ENCODE data around the gene PRDM10. TPM values are rescaled to one million over a fixed set of nuclear protein-coding genes. Genes with fewer than 3 reads are reported as not detected.

The PRDM10 gene
- total RNA-seq, 4 donors from 2014 or later, result 6.6 to 12.0 (median 7.4) TPM

GRCh38 chr11:129866311-129866710 is 136.3 kb downstream of the PRDM10 start:
- ATAC-seq, result no peak

GRCh38 chr11:129865701-129866100 is 136.9 kb downstream of the PRDM10 start:
- Histone ChIP-seq H3K27ac (no peak overlapping the region), H3K4me1 (peaks cover 0 to 12% (median 0%) of the 10 kb centered on the region in 3 donors), H3K9me3 (no peaks in the 10 kb centered on the region), H3K27me3 (no peaks in the 10 kb centered on the region), H3K4me3 (no peak overlapping the region), H3K36me3 (peaks cover 0 to 89% of the 10 kb centered on the region in 2 donors)
- WGBS, 2 donors (ENCODE audit: low coverage in 1 of 2), result 80% methylated on average over 1 of the region's 4 CpGs; no CpG with 5 or more reads in 1 of the 2 donors
- TF ChIP-seq POLR2A (IDR thresholded peaks at IDR 0.05), result no peak
- no peak for TF ChIP-seq CTCF (IDR thresholded peaks at IDR 0.05)
- TF ChIP-seq POLR2AphosphoS5 (IDR thresholded peaks at IDR 0.05), result no peak
- TF ChIP-seq EP300 (IDR thresholded peaks at IDR 0.05), result no peak
- no peak for ATAC-seq

More at GRCh38 chr11:129866311-129866710, 136.3 kb downstream of the PRDM10 start:
- H3K4me3 ChIP-seq, result no peak overlapping the region
- WGBS, 2 donors (ENCODE audit: low coverage in 1 of 2), result 76 to 86% methylated on average over 3 of the region's 3 CpGs
- H3K36me3 ChIP-seq, result peaks cover 0 to 89% of the 10 kb centered on the region in 2 donors
- H3K9me3 ChIP-seq, result no peaks in the 10 kb centered on the region
- TF ChIP-seq POLR2A (IDR thresholded peaks at IDR 0.05) (no peak), EP300 (IDR thresholded peaks at IDR 0.05) (no peak), POLR2AphosphoS5 (IDR thresholded peaks at IDR 0.05) (no peak), CTCF (IDR thresholded peaks at IDR 0.05) (no peak)
- peaks cover 0 to 11% (median 0%) of the 10 kb centered on the region in 3 donors for H3K4me1 ChIP-seq
- no peak overlapping the region for H3K27ac ChIP-seq
- no peaks in the 10 kb centered on the region for H3K27me3 ChIP-seq

GRCh38 chr11:129864811-129865210 is 137.8 kb downstream of the PRDM10 start:
- WGBS, 2 donors (ENCODE audit: low coverage in 1 of 2), result 94% methylated on average over 2 of the region's 5 CpGs; no CpG with 5 or more reads in 1 of the 2 donors
- Histone ChIP-seq H3K36me3 (peaks cover 0 to 89% of the 10 kb centered on the region in 2 donors), H3K27ac (no peak overlapping the region), H3K4me3 (no peak overlapping the region), H3K4me1 (peaks cover 0 to 12% (median 0%) of the 10 kb centered on the region in 3 donors), H3K27me3 (no peaks in the 10 kb centered on the region), H3K9me3 (no peaks in the 10 kb centered on the region)
- no peak for TF ChIP-seq POLR2AphosphoS5 (IDR thresholded peaks at IDR 0.05)
- TF ChIP-seq EP300 (IDR thresholded peaks at IDR 0.05), result no peak
- TF ChIP-seq POLR2A (IDR thresholded peaks at IDR 0.05), result no peak
- no peak for TF ChIP-seq CTCF (IDR thresholded peaks at IDR 0.05)
- no peak for ATAC-seq

GRCh38 chr11:129861702-129862522 is 140.7 kb downstream of the PRDM10 start:
- Histone ChIP-seq H3K9me3 (no peaks in the 10 kb centered on the region), H3K36me3 (peaks cover 0 to 81% of the 10 kb centered on the region in 2 donors), H3K4me3 (no peak overlapping the region), H3K4me1 (peaks cover 0 to 12% (median 0%) of the 10 kb centered on the region in 3 donors), H3K27ac (peak overlapping the region in 3 of 4 donors; percentile 64), H3K27me3 (no peaks in the 10 kb centered on the region)
- TF ChIP-seq POLR2A (IDR thresholded peaks at IDR 0.05) (no peak), EP300 (IDR thresholded peaks at IDR 0.05) (no peak), CTCF (IDR thresholded peaks at IDR 0.05) (no peak), POLR2AphosphoS5 (IDR thresholded peaks at IDR 0.05) (peak; percentile 7)
- WGBS, 2 donors (ENCODE audit: low coverage in 1 of 2), result 47 to 52% methylated on average over 15 to 16 of the region's 16 CpGs
- ATAC-seq, result peak; percentile 88

Measured in gastroesophageal sphincter (tissue), 4 donors.